Stimulated activated CD4-positive, alpha-beta T cell treated with anti-CD3 and anti-CD28 coated beads, Interleukin-12 subunit alpha, Interleukin-12 subunit beta, amount 100 ng/mL, for 24 hours (primary cell): ENCODE results near the gene SNED1.

Experiments used
- DNase-seq, 2 experiments: peaks; one replicate each; pipeline ENCODE4 v3.0.0-alpha.2; 2020; ENCODE audit warnings: low read depth in 2 of 2

Gene SNED1

GRCh38 chr2:241048149-241048948 lies 49.9 kb downstream of the SNED1 start:
- DNase-seq = no peak

GRCh38 chr2:241048949-241049343 lies 50.5 kb downstream of the SNED1 start:
- no peak for DNase-seq

- DNase-seq = no peak
Measured at GRCh38 chr2:241049739-241050623, 51.6 kb downstream of the SNED1 start.

- DNase-seq = no peak
Measured at GRCh38 chr2:241050624-241051577, 52.5 kb downstream of the SNED1 start.

- no peak for DNase-seq
Measured at GRCh38 chr2:241051578-241052487, 53.4 kb downstream of the SNED1 start.

- no peak for DNase-seq
Measured at GRCh38 chr2:241052677-241053360, 54.4 kb downstream of the SNED1 start.

GRCh38 chr2:241053576-241054251 lies 55.3 kb downstream of the SNED1 start:
- DNase-seq = no peak

- DNase-seq = no peak
Measured at GRCh38 chr2:241061275-241061674, 62.9 kb downstream of the SNED1 start.

GRCh38 chr2:241062389-241063092 lies 64.1 kb downstream of the SNED1 start:
- DNase-seq = no peak

GRCh38 chr2:241063093-241063551 lies 64.7 kb downstream of the SNED1 start:
- DNase-seq = no peak

- DNase-seq = no peak
Measured at GRCh38 chr2:241063587-241063986, 65.2 kb downstream of the SNED1 start.

- peak in 1 of 2 experiments; percentile 32 for DNase-seq
Measured at GRCh38 chr2:241064008-241064801, 65.8 kb downstream of the SNED1 start.

- DNase-seq = no peak
Measured at GRCh38 chr2:241064802-241065354, 66.5 kb downstream of the SNED1 start.

- no peak for DNase-seq
Measured at GRCh38 chr2:241065355-241065803, 67.0 kb downstream of the SNED1 start.

- DNase-seq = no peak
Measured at GRCh38 chr2:241066171-241066892, 67.9 kb downstream of the SNED1 start.

- no peak for DNase-seq
Measured at GRCh38 chr2:241066893-241067341, 68.5 kb downstream of the SNED1 start.
